HG02973 (cell line): ENCODE data around the gene JDP2.

Experiments
- ATAC-seq: cut with Tn5 transposase; IDR thresholded peaks from one replicate; pipeline ENCODE4 v1.9.1; 2021; ENCODE audit warnings: moderate library complexity; ENCODE audit not compliant: unreplicated experiment

The JDP2 gene

GRCh38 chr14:75479770-75480600, 52.2 kb downstream of the JDP2 start:
- no peak for ATAC-seq

DNA sequence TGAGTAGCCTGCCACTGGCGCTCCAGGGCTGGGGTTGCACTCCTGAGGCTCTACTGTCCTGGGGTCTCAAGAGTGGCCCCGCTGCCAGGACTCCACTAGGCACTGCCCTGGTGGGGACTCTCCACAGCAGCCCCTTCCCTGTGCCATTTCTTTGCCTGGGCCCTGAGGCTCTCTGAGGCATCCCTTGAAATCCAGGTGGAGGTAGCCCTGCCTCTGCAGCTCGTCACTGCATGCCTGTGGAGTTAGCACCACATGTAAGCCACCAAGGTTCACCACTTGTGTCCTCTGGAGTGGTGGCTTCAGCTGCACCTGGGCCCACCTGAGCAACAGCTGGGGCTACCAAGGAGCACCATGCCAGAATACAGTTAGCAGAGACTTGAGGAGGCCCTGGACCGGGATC, 54.5 kb downstream of the JDP2 start:
- ATAC-seq: no peak

GRCh38 chr14:75484711-75485429, 57.0 kb downstream of the JDP2 start:
- ATAC-seq: no peak

- ATAC-seq: no peak
Observed at GRCh38 chr14:75486318-75486717, 58.5 kb downstream of the JDP2 start.

DNA sequence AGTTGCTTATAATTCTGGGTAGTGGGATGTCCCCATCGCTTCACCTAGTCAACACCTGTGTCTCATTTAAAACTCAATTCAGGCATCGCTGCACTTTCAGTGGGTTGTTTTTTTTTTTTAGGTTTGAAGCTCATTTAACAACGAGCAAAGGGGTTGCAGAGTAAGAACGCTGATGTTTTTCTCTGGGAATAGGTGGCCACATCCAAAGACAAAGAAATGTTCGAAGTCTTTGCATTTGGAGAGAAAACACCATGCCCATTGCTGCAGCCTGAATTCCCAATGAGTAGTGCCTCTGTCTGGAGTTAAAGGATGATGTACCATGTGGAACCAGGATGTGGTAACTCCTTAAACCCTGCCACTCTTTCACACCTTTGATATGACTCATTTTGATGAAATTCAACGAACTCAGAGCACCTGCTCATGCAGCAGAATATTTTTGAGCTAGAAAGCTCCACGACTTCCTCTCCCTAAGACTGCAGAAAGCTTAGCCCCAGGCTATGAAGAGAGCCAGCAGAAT, 59.4 kb downstream of the JDP2 start:
- peak; percentile 64 for ATAC-seq

DNA sequence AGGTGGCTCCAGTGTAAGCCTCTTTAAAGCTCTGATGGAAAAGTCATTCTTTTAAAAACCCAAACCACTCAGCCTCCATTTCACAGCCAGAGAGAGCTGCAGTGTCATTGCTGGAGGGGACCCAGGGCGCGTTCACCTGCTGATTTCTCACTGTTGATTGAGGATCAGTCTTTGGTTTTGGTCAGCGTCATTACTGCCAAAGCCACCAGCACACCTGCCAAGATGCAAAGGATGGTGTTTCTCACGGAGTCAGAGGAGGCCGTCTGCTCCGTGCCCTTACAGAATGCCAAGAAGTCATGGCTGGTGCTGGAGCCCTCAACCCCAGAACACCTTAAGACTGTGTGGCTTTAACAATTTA, 61.6 kb downstream of the JDP2 start:
- no peak for ATAC-seq

DNA sequence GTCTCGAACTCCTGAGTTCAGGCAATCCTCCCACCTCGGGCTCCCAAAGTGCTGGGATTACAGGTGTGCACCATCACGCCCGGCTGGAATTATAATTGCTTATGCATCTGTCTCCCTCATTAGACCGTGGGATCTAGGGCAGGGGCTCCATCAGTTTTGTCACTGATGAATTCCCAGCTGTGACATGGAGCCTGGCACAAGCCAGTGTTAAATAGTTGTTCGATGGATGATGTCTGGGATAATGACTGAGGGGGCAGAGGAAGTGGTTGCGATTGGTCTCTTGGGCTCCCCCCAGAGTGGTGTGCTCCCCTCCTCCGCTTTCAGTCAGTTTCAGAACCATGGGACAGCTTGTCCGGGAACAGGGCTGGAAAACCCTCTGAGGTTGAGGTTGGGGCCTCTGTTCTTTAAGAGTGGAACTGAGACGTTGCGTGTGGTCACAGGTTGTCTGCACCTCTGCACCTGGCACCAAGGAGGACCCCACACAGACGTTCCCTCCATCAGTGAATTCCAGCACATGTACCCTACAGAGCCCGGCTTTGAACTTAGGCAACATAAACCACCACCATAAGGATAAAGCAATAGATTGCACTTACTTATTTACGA, 63.7 kb downstream of the JDP2 start:
- ATAC-seq: no peak

DNA sequence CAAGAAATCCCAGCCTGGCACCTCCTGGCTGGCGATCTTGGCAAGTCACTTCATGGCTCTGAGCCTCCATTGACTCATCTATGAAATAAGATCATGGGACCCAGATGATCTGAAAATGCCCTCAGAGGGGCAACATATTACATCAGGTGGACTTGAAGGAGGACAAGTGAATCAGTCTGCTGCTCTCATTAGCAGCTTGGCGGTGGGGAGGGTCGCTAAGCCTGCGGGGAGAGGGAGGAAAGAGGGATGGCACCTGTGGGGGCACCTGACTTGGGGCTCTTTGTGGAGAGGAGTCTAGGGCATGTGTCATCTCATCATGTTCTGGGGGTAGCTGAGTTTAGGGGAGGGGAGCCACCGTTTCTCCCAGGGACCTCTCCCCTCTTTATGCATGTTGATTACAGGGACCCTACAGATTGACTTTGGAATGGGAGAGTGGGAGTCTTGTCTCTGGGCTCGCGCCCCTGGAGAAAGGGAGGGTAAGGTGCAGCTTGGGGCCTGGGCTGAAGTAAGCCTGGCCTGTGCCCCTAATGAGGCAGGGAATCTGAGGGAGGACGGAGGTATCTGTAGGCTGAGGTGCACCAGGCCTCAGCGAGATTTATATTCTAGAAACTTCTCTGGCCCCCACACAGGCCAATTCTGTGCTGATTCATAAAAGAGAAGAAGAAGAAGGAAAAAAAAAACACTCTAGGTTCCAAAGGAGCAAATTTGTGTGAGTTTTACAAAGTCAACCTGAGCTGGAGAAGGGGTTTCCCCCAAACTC, 65.2 kb downstream of the JDP2 start:
- no peak for ATAC-seq

DNA sequence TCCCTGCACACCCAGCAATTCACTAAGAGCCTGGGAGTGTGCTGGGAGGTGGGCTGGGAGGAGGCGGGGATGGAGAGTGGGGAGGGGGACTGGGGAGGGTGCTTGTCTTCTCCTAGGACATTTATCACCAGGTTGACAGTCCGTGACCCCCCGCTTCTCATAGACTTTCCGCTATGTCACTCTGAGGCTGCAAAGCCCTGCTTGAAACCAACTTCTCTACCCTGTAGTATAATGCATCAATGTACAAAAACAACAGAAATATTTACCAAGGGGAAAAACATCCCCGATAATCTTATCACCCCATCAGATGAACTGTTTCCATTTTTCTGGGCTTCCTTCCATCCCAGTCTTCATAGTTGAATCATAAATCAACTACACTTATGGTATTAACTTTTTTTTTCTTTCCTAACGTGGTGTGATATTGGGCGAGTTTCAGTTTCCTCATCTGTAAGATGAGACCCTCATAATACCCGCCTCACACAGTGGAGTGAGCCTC, 65.8 kb downstream of the JDP2 start:
- no peak for ATAC-seq

DNA sequence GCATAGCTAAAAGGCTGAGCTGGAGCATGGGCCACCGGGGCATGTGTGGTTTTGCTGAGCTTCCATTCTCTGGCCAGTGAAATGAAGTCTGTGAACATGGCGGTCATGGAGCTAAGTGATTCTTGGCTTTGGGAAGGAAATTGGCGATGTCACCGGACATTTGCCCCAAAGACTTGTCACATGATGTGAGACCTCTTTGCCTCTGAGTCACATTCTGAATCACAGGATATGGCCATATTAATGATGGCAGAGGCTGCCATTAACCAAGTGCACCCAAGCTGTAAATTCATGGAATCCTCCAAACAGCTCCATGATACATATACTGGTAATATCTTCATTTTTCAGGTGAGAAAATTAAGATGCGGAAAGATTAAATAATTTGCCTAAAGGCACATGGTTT, 67.1 kb downstream of the JDP2 start:
- no peak for ATAC-seq

DNA sequence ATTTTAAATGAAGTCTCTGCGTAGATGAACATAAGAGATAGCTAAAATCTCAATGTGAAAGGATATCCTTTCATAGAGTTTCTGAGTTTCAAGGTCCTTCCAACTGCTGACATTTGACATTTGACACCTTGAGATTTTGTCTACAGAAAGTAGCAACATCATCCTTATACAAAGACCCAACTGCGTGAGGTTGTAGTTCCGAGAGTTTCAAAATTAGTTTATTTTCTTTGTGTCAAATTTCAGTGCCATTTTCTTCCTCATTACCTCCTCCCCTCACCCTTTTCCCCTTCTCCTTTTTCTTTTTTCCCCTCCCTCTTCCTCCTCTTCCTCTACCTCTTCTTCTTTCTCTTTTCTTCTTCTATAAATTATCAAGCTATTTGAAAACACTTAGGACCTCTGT, 67.6 kb downstream of the JDP2 start:
- no peak for ATAC-seq

- no peak for ATAC-seq
Observed at GRCh38 chr14:75495882-75496281, 68.1 kb downstream of the JDP2 start.

GRCh38 chr14:75496755-75497154, 68.9 kb downstream of the JDP2 start:
- ATAC-seq: no peak

DNA sequence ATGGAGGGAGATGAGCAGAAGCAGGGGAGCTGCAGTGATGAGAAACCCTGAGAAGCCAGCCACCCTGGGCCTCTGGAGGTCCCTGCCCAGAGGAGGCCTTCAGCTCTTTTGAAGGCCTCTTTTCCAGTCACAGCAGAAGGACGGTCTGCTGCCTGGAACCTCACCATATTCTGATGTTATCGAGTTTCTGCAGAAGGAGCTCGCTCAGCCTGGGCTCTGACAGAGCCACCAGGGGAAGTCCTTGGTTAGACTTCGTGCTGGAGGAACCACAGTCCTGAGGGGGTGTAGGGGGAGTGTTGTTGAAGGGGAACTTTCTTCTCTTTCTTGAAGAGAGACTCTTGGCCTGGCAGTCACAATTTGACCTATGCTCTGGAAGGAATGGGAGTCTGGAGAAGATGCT, 69.4 kb downstream of the JDP2 start:
- ATAC-seq: no peak

DNA sequence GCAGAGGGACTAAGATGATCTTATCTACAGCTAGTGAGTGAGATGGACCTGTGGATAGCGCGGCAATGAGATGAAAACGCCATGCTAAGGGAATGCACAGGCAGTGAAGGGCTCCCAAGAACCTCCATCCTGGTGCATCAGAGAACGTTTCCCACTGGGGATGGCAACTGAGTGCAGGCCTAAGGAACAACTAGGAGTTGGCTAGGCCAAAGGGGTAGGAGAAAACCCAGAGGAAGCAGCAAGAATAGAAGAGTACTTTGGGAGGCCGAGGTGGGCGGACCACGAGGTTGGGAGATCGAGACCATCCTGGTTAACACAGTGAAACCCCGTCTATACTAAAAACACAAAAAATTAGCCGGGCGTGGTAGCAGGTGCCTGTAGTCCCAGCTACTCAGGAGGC, 69.9 kb downstream of the JDP2 start:
- ATAC-seq: no peak

DNA sequence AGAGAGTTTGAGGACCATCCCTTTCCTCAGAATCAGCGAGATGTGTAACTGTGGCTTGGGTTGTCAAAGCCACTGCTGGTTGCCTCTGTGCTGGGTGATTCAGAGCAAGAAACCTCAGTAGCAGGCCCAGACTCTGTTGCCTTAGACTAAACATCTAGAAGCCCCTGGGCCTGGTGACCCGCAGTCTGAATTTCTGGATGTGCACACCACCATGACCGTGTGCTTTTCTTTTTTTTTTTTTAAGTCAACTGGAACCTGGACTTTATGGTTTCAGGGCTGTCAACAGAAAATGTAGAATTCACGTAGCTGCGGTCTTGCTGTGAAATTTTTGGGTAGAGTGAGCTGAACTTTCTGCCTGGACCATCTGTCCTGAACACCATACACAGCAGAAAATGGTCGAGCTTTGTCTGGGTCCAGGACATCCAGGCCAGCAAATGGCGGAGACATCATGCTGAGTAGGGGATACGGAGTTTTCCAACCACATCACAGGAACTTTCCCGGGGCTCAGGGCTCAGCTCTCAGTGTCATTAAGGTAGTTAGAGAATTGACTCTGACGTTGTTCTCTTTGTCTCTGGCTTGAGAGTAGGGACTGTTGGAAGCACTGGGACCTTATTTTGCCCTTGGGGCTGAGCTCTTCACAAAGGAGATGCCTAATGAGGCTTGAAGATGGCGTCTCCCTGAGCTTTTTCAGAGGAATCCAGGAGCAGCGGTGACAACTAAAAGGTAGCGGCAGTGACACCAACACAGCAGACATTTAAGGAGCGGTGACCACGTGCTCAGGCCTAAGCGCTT, 71.5 kb downstream of the JDP2 start:
- ATAC-seq: peak; percentile 59

GRCh38 chr14:75501080-75501479, 73.3 kb downstream of the JDP2 start:
- no peak for ATAC-seq

- no peak for ATAC-seq
Observed at GRCh38 chr14:75504411-75504810, 76.6 kb downstream of the JDP2 start.

DNA sequence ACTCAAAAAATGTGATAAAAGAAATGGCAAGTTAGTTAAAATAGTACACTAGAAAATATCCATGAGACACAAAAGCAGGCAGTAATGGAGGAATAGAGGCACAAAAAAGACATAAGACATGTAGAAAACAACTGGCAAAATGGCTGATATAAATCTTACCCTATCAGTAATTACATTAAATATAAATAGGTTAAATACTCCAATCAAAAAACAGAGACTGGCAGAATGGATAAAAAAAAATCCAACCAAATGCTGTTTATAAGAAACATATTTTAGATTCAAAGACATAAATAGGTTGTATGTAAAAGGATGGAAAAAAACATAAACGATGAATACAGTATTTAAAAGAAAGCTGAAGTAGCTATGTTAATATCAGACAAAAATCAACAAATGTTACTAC, 79.1 kb downstream of the JDP2 start:
- ATAC-seq: no peak

GRCh38 chr14:75510547-75510946, 82.7 kb downstream of the JDP2 start:
- ATAC-seq: no peak
